Astrocyte (in vitro differentiated cells and primary cell): Measurements from ENCODE around the gene TMEM119.

Experiments used
- EZH2 ChIP-seq: IDR thresholded peaks from 2 replicates; pipeline ENCODE4 v1.6.1; 2012; ENCODE audit warnings: mild to moderate bottlenecking, low read length, inconsistent platforms; ENCODE audit not compliant: insufficient read depth
- TF ChIP-seq, protein P1 (sequence below): IDR thresholded peaks from 2 replicates; pipeline ENCODE4 v1.5.1; 2011; ENCODE audit warnings: low read depth, mild to moderate bottlenecking, inconsistent platforms, low read length, moderate library complexity; ENCODE audit not compliant: insufficient read depth

DNA sequence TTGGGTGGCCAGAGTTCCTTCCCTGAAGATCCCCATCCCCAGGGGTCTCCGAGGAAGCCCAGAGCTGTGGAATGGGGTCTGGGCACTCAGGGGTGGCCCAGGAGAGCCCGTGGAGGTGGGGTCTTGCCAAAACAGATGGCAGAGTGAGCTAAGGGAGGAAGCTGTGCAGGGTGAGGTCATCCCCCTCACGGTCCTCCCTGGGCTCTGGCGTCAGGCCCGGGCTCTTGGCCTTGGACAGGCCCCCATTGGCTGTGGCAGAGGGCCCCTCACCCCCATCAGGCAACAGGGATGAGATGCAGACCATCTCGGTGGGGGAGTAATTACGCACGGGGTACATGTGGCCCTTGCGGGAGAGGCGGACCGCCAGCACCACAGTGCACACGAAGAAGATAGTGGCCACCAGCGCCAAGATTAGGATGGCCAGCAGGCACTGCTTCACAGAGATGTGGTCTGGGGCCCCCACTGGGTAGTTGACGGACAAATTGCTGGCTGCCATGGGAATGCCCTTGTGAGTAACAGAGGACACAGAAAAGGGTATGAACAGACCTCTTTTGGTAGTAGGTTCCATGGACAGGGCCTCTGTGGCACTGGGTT is 25.1 kb upstream of the TMEM119 start:
- TF ChIP-seq, protein P1, sequence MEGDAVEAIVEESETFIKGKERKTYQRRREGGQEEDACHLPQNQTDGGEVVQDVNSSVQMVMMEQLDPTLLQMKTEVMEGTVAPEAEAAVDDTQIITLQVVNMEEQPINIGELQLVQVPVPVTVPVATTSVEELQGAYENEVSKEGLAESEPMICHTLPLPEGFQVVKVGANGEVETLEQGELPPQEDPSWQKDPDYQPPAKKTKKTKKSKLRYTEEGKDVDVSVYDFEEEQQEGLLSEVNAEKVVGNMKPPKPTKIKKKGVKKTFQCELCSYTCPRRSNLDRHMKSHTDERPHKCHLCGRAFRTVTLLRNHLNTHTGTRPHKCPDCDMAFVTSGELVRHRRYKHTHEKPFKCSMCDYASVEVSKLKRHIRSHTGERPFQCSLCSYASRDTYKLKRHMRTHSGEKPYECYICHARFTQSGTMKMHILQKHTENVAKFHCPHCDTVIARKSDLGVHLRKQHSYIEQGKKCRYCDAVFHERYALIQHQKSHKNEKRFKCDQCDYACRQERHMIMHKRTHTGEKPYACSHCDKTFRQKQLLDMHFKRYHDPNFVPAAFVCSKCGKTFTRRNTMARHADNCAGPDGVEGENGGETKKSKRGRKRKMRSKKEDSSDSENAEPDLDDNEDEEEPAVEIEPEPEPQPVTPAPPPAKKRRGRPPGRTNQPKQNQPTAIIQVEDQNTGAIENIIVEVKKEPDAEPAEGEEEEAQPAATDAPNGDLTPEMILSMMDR = no peak
- TF ChIP-seq EZH2 = no peak
